ENCODE results near the gene EMCN.

DNA sequence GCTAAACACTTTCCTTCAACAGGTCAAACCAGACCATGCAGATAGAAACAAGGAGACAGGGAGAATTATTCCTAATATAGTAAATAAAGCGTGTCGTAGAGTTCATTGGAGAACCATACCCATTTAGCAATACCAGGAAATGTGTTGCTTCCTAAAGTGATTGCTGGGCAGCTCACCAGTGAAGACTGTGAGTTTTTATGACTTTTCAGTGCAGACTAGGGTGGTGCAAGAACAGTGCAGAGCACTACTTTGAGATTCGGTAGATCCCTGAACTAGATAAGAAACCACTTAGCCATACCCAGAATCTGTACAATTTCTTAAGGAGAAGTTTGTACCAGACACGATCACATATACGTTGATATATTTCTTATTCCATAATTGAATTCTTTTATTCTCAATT lies 87.4 kb downstream of the EMCN start:
- no peak for TF ChIP-seq CTCF (IDR thresholded peaks at IDR 0.05)
- TF ChIP-seq EZH2 (IDR thresholded peaks at IDR 0.05) = no peak
- no peak for TF ChIP-seq EZH2phosphoT487 (IDR thresholded peaks at IDR 0.05)

Data from neural progenitor cell (in vitro differentiated cells).